ENCODE results near the gene GPR146. TPM values are rescaled to one million over a fixed set of nuclear protein-coding genes. Genes with fewer than 3 reads are reported as not detected.
A peak's percentile ranks its signal among the peaks of the same experiment; 100 is the strongest.

Gene GPR146
- total and polyA plus RNA-seq, 2 of the 13 experiments (the other 11 are each of a cell fraction or from before 2014, with no cell fraction given), result 2.0 to 15.9 TPM

DNA sequence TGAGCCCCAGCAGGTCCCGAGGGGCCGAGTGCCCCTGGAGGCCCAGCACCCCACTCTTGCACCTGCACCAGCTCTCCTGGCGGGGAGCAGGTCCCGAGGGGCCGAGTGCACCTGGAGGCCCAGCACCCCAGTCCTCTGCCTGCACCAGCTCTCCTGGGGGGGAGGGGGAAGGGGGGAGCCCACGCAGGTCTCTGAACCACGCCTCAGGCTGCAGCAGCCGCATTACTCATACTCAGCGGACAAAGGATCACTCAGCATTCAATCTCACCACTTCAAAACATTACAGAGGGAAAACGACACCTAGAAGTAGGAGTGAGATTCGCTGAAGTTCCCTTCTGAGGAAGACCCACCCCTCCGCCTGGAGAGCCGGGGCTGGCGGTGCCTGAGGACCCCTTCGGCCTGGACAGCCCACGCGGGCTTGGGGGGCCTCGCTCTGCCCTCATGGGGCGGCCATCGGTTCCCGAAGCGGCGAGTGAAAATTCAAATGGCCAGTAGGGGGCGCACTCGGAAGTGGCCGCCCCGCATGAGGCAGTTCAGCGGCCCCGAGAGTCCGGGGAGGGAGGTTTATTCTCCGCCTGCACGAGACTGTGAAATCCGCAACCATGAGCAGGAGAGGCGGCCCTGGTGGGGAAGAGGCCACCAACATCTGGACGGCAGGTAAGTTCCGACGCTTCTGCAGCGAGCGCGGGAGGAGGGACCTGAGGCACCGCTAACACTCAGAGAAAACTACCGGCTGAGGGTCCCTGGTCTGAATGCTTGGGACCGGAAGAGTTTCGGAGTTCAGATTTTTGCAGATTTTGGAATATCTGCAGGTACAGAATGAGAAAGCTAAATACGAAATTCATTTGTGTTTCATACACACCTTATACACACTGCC is 42.5 kb downstream of the GPR146 start (continued):
- TF ChIP-seq ZNF484 (CRISPR knock-in tag; IDR thresholded peaks at IDR 0.05; ENCODE audit: borderline replicate concordance, low read depth), result no peak
- TF ChIP-seq SMAD9 (CRISPR knock-in tag; IDR thresholded peaks at IDR 0.05), result no peak
- TF ChIP-seq, protein P1, sequence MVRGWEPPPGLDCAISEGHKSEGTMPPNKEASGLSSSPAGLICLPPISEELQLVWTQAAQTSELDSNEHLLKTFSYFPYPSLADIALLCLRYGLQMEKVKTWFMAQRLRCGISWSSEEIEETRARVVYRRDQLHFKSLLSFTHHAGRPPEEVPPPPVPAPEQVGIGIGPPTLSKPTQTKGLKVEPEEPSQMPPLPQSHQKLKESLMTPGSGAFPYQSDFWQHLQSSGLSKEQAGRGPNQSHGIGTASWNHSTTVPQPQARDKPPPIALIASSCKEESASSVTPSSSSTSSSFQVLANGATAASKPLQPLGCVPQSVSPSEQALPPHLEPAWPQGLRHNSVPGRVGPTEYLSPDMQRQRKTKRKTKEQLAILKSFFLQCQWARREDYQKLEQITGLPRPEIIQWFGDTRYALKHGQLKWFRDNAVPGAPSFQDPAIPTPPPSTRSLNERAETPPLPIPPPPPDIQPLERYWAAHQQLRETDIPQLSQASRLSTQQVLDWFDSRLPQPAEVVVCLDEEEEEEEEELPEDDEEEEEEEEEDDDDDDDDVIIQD (CRISPR knock-in tag; IDR thresholded peaks at IDR 0.05; ENCODE audit: low read depth), result no peak
- TF ChIP-seq ZNF672 (CRISPR knock-in tag; IDR thresholded peaks at IDR 0.05), result no peak
- no peak; the same call in 1 of the 2 replicates for TF ChIP-seq BRD4 (CRISPR knock-in tag; IDR thresholded peaks at IDR 0.05)
- no peak for TF ChIP-seq RARA (CRISPR knock-in tag; IDR thresholded peaks at IDR 0.05)
- TF ChIP-seq TBP (CRISPR knock-in tag; IDR thresholded peaks at IDR 0.05), result no peak
- 0 out of 2 replicates have a peak, but pooled peaks have one; percentile 29 for TF ChIP-seq ZSCAN29 (CRISPR knock-in tag; conservative IDR thresholded peaks at IDR 0.05)
- TF ChIP-seq ZNF713 (CRISPR knock-in tag; IDR thresholded peaks at IDR 0.05), result no peak
- peak; percentile 95 for TF ChIP-seq ZNF766 (CRISPR knock-in tag; IDR thresholded peaks at IDR 0.05; ENCODE audit: borderline replicate concordance)
- TF ChIP-seq, protein P2, sequence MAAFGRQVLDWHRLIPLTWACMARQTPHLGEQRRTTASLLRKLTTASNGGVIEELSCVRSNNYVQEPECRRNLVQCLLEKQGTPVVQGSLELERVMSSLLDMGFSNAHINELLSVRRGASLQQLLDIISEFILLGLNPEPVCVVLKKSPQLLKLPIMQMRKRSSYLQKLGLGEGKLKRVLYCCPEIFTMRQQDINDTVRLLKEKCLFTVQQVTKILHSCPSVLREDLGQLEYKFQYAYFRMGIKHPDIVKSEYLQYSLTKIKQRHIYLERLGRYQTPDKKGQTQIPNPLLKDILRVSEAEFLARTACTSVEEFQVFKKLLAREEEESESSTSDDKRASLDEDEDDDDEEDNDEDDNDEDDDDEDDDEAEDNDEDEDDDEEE (CRISPR knock-in tag; IDR thresholded peaks at IDR 0.05), result 0 out of 2 replicates have a peak, but pooled peaks have one; percentile 59
- peak; percentile 72; the same call in 1 of the 2 replicates for TF ChIP-seq IRF2 (CRISPR knock-in tag; IDR thresholded peaks at IDR 0.05)
- no peak for TF ChIP-seq HCFC1 (IDR thresholded peaks at IDR 0.05; ENCODE audit: low read depth, low read length)
- TF ChIP-seq, protein P3, sequence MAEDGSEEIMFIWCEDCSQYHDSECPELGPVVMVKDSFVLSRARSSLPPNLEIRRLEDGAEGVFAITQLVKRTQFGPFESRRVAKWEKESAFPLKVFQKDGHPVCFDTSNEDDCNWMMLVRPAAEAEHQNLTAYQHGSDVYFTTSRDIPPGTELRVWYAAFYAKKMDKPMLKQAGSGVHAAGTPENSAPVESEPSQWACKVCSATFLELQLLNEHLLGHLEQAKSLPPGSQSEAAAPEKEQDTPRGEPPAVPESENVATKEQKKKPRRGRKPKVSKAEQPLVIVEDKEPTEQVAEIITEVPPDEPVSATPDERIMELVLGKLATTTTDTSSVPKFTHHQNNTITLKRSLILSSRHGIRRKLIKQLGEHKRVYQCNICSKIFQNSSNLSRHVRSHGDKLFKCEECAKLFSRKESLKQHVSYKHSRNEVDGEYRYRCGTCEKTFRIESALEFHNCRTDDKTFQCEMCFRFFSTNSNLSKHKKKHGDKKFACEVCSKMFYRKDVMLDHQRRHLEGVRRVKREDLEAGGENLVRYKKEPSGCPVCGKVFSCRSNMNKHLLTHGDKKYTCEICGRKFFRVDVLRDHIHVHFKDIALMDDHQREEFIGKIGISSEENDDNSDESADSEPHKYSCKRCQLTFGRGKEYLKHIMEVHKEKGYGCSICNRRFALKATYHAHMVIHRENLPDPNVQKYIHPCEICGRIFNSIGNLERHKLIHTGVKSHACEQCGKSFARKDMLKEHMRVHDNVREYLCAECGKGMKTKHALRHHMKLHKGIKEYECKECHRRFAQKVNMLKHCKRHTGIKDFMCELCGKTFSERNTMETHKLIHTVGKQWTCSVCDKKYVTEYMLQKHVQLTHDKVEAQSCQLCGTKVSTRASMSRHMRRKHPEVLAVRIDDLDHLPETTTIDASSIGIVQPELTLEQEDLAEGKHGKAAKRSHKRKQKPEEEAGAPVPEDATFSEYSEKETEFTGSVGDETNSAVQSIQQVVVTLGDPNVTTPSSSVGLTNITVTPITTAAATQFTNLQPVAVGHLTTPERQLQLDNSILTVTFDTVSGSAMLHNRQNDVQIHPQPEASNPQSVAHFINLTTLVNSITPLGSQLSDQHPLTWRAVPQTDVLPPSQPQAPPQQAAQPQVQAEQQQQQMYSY (CRISPR knock-in tag; IDR thresholded peaks at IDR 0.05), result no peak
- TF ChIP-seq, protein P4, sequence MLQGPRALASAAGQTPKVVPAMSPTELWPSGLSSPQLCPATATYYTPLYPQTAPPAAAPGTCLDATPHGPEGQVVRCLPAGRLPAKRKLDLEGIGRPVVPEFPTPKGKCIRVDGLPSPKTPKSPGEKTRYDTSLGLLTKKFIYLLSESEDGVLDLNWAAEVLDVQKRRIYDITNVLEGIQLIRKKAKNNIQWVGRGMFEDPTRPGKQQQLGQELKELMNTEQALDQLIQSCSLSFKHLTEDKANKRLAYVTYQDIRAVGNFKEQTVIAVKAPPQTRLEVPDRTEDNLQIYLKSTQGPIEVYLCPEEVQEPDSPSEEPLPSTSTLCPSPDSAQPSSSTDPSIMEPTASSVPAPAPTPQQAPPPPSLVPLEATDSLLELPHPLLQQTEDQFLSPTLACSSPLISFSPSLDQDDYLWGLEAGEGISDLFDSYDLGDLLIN (CRISPR knock-in tag; IDR thresholded peaks at IDR 0.05; ENCODE audit: borderline replicate concordance), result no peak
- TF ChIP-seq HES4 (CRISPR knock-in tag; IDR thresholded peaks at IDR 0.05; ENCODE audit: borderline replicate concordance), result peak; percentile 30; the same call in 1 of the 2 replicates
- TF ChIP-seq ZNF17 (CRISPR knock-in tag; IDR thresholded peaks at IDR 0.05), result no peak
- TF ChIP-seq EED (CRISPR knock-in tag; IDR thresholded peaks at IDR 0.05), result no peak

Measured in HepG2 (cell line).